ENCODE results near the gene LSR.

DNA sequence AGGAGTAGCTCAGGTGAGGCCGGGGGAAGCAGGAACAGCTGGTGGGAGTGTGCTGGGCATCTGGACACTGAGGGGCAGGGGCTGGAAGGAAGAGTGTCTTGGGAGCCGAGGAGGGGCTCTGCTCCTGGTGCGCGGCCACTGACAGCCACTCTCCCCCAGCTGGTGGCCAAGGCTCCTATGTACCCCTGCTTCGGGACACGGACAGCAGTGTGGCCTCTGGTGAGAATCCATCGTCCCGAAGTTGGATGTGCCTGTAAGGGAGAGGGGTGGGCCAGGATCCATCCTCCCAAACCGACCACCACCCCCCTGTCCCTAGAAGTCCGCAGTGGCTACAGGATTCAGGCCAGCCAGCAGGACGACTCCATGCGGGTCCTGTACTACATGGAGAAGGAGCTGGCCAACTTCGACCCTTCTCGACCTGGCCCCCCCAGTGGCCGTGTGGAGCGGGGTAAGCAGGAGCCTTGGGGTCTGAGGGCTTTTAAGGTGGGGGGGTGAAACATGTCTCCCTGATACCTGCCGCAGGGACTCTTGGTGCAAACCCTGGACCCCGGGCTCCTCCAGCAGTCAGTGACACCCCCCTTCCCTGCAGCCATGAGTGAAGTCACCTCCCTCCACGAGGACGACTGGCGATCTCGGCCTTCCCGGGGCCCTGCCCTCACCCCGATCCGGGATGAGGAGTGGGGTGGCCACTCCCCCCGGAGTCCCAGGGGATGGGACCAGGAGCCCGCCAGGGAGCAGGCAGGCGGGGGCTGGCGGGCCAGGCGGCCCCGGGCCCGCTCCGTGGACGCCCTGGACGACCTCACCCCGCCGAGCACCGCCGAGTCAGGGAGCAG lies 17.9 kb downstream of the LSR start:
- no peak for TF ChIP-seq POLR2A (IDR thresholded peaks at IDR 0.05; ENCODE audit: low read depth, low read length)
- TF ChIP-seq POLR2AphosphoS5 (IDR thresholded peaks at IDR 0.05; ENCODE audit: low read depth, low read length) = no peak
- TF ChIP-seq TAF1 (IDR thresholded peaks at IDR 0.05; ENCODE audit: low read depth, low read length) = no peak
- no peak for TF ChIP-seq SPI1 (IDR thresholded peaks at IDR 0.05; ENCODE audit: low read depth, low read length)
- TF ChIP-seq POU2F2 (IDR thresholded peaks at IDR 0.05; ENCODE audit: low read depth, low read length) = no peak

All from GM12891 (cell line).